CD4-positive, alpha-beta T cell (primary cell): ENCODE measurements around the gene PLCB2. TPM values are rescaled to one million over a fixed set of nuclear protein-coding genes. Genes with fewer than 3 reads are reported as not detected.

Experiments used
- ATAC-seq: fragments of 200-7000 bp; cut with Tn5 transposase; one replicate; pipeline ENCODE4 v1.10.0; 2022; ENCODE audit warnings: mild to moderate bottlenecking; ENCODE audit not compliant: poor library complexity
- CTCF ChIA-PET: fragments of 350-600 bp; sonication (Branson Sonifier 250); formaldehyde crosslinking; loops from one replicate; lab custom pipeline; 2021; ENCODE audit warnings: antibody characterized with exemption, inconsistent platforms; lab: Charles Lee
- POLR2A ChIA-PET: fragments of 350-600 bp; sonication (Branson Sonifier 250); formaldehyde crosslinking; loops from one replicate; lab custom pipeline; 2021; ENCODE audit warnings: antibody characterized with exemption, inconsistent platforms; lab: Charles Lee
- DNase-seq, 14 experiments: peaks; one replicate each; pipeline ENCODE4 v3.0.0-alpha.2; 2013 to 2020; ENCODE audit warnings: mixed read lengths in 2 of 14
- H3K27ac ChIP-seq, 2 donors: one replicate each; pipeline versions ENCODE4 v1.5.1 to v1.7.0; 2013; ENCODE audit warnings: low read length in 2 of 2, low read depth in 1 of 2, mild to moderate bottlenecking in 1 of 2
- H3K27me3 ChIP-seq, 2 experiments: 1 replicate in 1 of 2; 2 replicates in 1 of 2; pipeline versions ENCODE4 v1.6.1 to v1.7.0; 2013; ENCODE audit warnings: low read length in 2 of 2, control low read depth in 1 of 2, mild to moderate bottlenecking in 1 of 2, moderate library complexity in 1 of 2; ENCODE audit not compliant: insufficient read depth in 2 of 2, control insufficient read depth in 1 of 2
- H3K36me3 ChIP-seq: one replicate; pipeline ENCODE4 v1.6.1; 2013; ENCODE audit warnings: low read length, control low read depth; ENCODE audit not compliant: insufficient read depth
- H3K4me1 ChIP-seq: one replicate; pipeline ENCODE4 v1.6.1; 2013; ENCODE audit warnings: low read length, control low read depth; ENCODE audit not compliant: insufficient read depth
- H3K4me3 ChIP-seq: one replicate; pipeline ENCODE4 v1.5.1; 2013; ENCODE audit warnings: mild to moderate bottlenecking, low read length, moderate library complexity
- H3K9me3 ChIP-seq, 2 experiments: 1 replicate in 1 of 2; 2 replicates in 1 of 2; pipeline versions ENCODE4 v1.6.1 to v1.7.0; 2013; ENCODE audit warnings: low read length in 2 of 2, mild to moderate bottlenecking in 2 of 2, control low read depth in 1 of 2, moderate library complexity in 1 of 2; ENCODE audit not compliant: control insufficient read depth in 1 of 2, insufficient read depth in 1 of 2
- H3K27ac Mint-ChIP-seq: one replicate; pipeline ENCODE4 v1.8.0; 2020; ENCODE audit warnings: mixed read lengths
- H3K27me3 Mint-ChIP-seq: one replicate; pipeline ENCODE4 v1.8.0; 2021; ENCODE audit warnings: mixed read lengths
- H3K36me3 Mint-ChIP-seq: one replicate; pipeline ENCODE4 v1.8.0; 2021; ENCODE audit warnings: low read depth, mixed read lengths
- H3K4me1 Mint-ChIP-seq: one replicate; pipeline ENCODE4 v1.8.0; 2021; ENCODE audit warnings: low read depth, mixed read lengths
- H3K4me3 Mint-ChIP-seq: one replicate; pipeline ENCODE4 v1.8.0; 2020; ENCODE audit warnings: mild to moderate bottlenecking, mixed read lengths
- H3K9me3 Mint-ChIP-seq: one replicate; pipeline ENCODE4 v1.8.0; 2020; ENCODE audit warnings: mixed read lengths
- CTCF ChIP-seq: fragments of 200-600 bp; IDR thresholded peaks from one replicate; pipeline ENCODE4 v1.8.0; 2022; ENCODE audit warnings: antibody characterized with exemption, mild to moderate bottlenecking
- intact Hi-C, 2 experiments: fragments of 100-400 bp; cut with DNase I in 1 of 2; cut with micrococcal nuclease in 1 of 2; formaldehyde crosslinking; loops; one replicate each; pipeline versions ENCODE4 v1.15.1 to v1.9.0; 2023 to 2025; cut with DNase I, micrococcal nuclease
- total RNA-seq, 174 experiments: library from RNA in 2 of 174; stranded (reverse) in 2 of 174; gene quantifications; one replicate each; pipeline ENCODE4 v1.2.3 and lab custom pipeline; 2021 to 2026

PLCB2 gene
- total RNA-seq, 2 experiments from 2014 or later, result 206 to 222 TPM

DNA sequence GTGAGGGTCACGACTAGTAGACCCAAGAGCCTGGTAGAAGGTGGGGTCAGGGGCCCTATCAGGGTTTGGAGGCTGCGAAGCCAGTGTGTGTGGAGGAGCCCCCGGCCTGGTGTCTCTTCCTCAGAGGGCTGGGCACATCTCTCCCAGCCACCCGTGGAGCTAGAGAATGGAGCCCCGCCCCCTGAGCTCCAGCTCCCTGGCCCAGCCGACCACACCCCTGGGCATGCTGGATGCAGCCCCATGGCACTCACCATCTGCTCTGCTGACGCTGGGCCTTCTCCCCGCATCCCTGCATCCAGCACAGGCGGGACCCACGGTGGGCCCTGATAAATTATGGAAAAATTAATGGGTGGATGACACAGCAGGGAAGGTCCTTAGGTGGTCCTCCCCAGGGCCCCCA, 42.4 kb downstream of the PLCB2 start:
- no peaks in the 10 kb centered on the region for H3K9me3 ChIP-seq
- ATAC-seq, result no peak
- Mint-ChIP-seq H3K36me3 (no peaks in the 10 kb centered on the region), H3K27ac (no peak overlapping the region), H3K4me3 (no peak overlapping the region), H3K27me3 (no peaks in the 10 kb centered on the region), H3K4me1 (no peaks in the 10 kb centered on the region), H3K9me3 (no peaks in the 10 kb centered on the region)
- intact Hi-C loops, result no loop called here
- H3K36me3 ChIP-seq, result no peaks in the 10 kb centered on the region
- ChIA-PET CTCF (no interaction called here), POLR2A (no interaction called here)
- no peak overlapping the region for H3K4me3 ChIP-seq
- no peak for TF ChIP-seq CTCF
- no peak for DNase-seq
- H3K4me1 ChIP-seq, result no peaks in the 10 kb centered on the region
- H3K27me3 ChIP-seq, result no peaks in the 10 kb centered on the region
- H3K27ac ChIP-seq, result no peak overlapping the region

DNA sequence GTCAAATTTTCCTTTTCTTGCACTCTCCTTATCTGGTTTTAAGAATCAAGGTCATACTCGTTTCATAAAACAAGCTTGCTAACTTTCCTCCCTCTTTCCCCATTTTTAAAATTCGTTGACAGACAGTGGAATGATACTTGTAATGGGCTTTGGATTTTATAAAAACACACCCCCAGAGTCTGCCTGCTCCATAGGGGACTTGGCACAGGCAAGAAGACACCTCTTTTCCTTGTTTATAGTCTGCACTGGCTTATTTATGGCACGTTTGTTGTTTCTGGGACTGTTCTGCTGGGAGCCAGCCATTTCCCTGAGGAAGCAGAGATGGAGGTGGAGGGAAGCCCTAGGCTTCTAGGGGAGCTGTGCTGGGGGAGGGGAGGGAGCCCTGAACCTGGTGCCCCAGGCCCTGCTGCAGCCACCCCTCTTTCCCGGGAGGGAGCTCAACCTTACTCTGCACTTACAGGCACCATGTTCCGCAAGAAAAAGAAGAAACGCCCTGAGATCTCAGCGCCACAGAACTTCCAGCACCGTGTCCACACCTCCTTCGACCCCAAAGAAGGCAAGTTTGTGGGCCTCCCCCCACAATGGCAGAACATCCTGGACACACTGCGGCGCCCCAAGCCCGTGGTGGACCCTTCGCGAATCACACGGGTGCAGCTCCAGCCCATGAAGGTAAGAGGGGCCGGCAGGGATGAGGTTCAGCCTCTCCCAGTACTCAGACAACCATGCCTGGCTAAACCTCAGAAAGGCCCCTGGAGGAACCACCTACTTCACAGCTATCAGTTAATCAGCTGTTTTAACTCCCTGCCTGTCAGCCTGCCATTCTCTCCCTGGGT, 43.2 kb downstream of the PLCB2 start:
- Mint-ChIP-seq H3K9me3 (no peaks in the 10 kb centered on the region), H3K27ac (no peak overlapping the region), H3K4me3 (no peak overlapping the region), H3K4me1 (no peaks in the 10 kb centered on the region), H3K27me3 (peaks cover 5% of the 10 kb centered on the region), H3K36me3 (no peaks in the 10 kb centered on the region)
- no peak for ATAC-seq
- no peak for DNase-seq
- no peaks in the 10 kb centered on the region for H3K4me1 ChIP-seq
- H3K4me3 ChIP-seq, result no peak overlapping the region
- no peaks in the 10 kb centered on the region for H3K27me3 ChIP-seq
- CTCF ChIA-PET, result interaction anchor here (1.9 kb wide), 1 partner anchor 10 kb away, joined by 8 read pairs; no protein-coding TSS in a partner anchor
- POLR2A ChIA-PET, result no interaction called here
- H3K27ac ChIP-seq, result no peak overlapping the region
- H3K9me3 ChIP-seq, result no peaks in the 10 kb centered on the region
- H3K36me3 ChIP-seq, result no peaks in the 10 kb centered on the region
- intact Hi-C loops, result no loop called here
- TF ChIP-seq CTCF, result no peak

DNA sequence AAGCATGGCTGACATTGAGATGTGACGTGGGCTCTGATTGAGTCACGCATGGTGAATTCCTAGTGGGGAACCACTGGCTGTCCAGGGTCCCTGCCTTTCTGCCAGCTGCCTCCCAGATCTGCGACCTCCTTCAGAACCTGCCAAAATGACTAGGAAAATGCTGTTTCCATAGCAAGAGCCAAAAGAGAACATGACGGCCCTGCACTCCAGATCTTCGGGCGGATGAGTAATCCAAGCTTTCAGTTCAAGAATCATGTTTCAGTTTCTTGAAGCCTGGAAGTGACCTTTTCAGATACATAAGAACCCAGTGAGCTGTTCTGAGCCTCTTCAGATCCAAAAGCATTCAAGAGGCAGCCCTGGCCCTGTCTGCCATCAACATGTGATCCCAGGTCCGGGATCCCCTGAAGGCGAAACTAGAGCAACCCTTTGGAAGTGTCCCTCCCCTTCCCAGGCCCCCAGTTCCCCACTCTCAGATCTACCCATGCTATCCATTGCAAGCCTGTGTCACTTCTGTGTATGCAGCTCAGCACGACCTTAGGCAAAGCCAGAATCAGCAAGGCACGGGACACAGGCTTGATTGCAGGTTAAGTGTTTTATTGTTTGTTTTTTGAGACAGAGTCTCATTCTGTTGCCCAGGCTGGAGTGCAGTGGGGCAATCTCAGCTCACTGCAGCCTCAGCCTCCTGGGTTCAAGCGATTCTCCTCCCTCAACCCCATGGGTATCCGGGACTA, 44.5 kb downstream of the PLCB2 start:
- CTCF ChIA-PET, result interaction anchor here (1.9 kb wide), 1 partner anchor 11 kb away, joined by 8 read pairs; no protein-coding TSS in a partner anchor
- no peaks in the 10 kb centered on the region for H3K27me3 ChIP-seq
- no peak for ATAC-seq
- H3K9me3 Mint-ChIP-seq, result no peaks in the 10 kb centered on the region
- DNase-seq, result no peak
- no peaks in the 10 kb centered on the region for H3K36me3 Mint-ChIP-seq
- H3K27ac ChIP-seq, result no peak overlapping the region
- POLR2A ChIA-PET, result no interaction called here
- no peaks in the 10 kb centered on the region for H3K36me3 ChIP-seq
- H3K4me1 Mint-ChIP-seq, result no peaks in the 10 kb centered on the region
- no peaks in the 10 kb centered on the region for H3K4me1 ChIP-seq
- H3K27me3 Mint-ChIP-seq, result peaks cover 5% of the 10 kb centered on the region
- intact Hi-C loops, result no loop called here
- H3K27ac Mint-ChIP-seq, result no peak overlapping the region
- no peaks in the 10 kb centered on the region for H3K9me3 ChIP-seq
- TF ChIP-seq CTCF, result no peak
- no peak overlapping the region for H3K4me3 ChIP-seq
- no peak overlapping the region for H3K4me3 Mint-ChIP-seq
